Dermis microvascular lymphatic vessel endothelial cell (primary cell): ENCODE results near the gene C1QTNF7. TPM values are rescaled to one million over a fixed set of nuclear protein-coding genes. Genes with fewer than 3 reads are reported as not detected.

ENCODE experiments used
- DNase-seq, 2 donors: peaks; one replicate each; pipeline versions ENCODE4 v3.0.0 to v3.0.0-alpha.2; 2010; ENCODE audit warnings: low read depth in 2 of 2
- total RNA-seq: library from RNA; depleted of rRNA; stranded (reverse); fragments of >200 nt; gene quantifications from 2 replicates; pipeline ENCODE4 v1.2.1, GENCODE V29; 2014

The C1QTNF7 gene
- total RNA-seq, 1 donor from 2014 or later, result not detected

DNA sequence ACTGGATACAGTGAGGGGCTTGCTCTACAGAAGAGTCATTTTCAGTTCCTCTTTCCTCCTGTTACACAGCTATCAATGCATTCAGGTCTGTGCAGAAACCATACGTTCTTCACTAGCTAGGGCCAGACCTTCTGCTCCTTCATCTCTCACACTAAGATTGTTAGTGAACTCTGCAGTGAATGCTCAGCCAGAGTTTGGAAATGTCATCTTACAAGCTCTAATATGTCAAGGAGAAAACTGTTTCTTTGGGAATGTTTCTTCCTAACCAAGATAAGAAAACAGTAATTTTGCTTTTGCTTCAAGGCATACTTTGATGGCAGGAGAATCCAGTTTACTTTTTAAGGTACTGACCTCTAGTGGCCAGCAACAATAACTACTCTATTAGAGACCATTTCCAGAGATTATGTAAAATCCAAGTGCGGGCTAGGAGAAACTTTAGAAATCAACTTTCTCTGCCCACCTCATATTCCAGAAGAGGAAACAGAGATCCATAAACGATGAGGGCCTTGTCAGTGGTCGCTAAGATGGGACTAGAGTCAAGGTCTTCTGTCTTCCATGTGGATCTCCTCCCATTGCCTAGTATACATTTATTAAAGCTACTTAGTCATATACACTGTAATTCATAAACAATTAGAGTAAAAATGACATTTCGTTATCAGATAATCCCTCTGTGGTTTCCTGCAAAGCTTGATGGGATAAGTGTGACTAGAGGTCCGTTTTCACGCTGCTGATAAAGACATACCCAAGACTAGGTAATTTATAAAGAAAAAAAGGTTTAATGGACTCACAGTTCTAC, 29.8 kb downstream of the C1QTNF7 start:
- DNase-seq, result peak; percentile 12 to 33

DNA sequence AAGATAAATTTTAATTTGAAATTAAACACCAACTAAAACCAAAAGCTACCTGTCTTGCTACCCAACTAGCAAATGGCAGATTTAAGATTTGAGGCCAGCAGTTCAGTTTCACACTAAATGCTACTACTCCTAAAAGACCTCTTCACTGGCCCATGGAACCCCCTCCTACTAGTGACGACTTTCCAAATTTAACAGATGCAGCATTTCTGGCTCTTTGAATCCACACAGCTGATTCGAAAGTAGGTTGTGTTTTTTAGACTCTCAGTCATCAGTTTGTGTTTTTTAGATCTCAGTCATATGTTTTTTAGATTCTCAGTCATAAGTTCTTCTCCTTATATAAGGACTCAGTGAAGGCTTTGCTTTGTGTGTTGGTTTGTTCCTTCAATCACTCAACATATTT, 30.8 kb downstream of the C1QTNF7 start:
- DNase-seq, result no peak

DNA sequence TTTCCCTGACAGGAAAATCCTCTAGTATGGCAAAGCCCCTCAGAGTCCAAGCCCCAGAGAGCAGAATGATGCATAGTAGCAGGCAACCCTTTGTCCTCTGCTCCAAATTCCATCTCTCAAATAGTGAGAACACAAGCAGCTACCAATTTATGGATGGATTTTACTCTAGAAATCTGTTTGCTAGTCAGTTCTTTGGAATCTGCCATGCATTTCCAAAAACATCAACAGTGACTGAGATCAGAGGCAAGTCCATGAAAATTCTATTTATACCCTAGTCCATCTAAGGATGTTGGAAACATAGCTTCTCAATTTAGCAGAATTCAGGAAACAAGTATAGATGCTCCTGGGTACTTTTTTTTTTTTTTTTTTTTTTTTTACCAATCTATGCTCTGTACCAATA, 31.9 kb downstream of the C1QTNF7 start:
- no peak for DNase-seq

DNA sequence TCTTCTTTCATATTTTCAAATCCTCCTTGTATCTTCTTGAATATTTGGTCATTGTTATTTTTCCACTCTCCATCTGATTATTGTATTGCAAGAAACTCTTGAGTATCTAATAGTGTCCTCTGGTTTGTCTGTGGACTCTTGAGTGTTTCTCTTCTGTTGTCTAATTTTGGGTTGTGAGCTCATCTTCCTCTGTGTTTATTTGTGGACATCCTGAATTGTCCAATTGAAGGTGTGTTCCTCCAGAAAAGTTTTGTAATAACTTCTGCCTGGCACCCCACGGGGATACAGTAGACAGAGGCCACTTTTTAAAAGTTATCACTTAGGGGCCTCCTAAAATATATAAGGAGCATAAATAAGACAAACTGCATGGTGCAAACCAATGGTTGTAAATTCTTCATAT, 38.8 kb downstream of the C1QTNF7 start:
- no peak for DNase-seq

DNA sequence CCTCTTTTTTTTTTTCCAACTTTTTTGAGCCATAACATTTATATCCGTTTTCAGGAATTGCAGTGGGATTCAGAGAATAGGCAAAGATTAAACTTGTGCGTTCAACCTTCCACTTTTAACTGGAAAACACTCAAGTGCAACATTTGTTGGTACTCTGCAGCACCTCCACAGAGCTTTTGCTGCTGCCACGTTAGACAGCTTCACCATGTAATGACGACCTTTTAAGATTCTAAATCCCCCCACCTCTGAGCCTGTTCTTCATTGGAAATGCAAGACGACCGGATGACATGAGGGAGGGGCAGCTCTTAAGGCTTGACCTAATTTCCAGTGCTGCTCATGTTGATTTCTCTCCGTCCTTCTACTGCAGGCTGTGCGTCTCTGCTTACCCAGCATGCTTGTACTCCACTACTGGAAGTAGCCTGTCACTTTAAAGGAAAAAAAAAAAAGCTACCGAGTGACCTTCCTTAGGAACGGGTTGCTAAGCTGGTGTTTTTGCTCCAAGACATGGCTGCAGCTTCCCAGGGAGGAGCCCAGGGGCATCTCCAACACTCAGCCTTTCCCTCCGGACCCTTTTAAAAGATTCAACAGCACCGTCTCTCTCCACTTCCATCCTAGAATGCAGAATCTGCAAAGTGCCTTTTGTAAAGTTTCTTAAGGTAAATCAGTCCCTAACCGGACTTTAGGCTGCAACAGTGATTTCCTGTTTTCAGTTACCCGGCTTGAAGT, 41.7 kb downstream of the C1QTNF7 start, which contains the start of gene CC2D2A:
Gene CC2D2A, plus strand, starts transcription at position 481 of the 726 bp plus-strand sequence. CDS start 6,051 bp downstream, outside the sequence.
- DNase-seq, result peak in 1 of 2 donors; percentile 35

DNA sequence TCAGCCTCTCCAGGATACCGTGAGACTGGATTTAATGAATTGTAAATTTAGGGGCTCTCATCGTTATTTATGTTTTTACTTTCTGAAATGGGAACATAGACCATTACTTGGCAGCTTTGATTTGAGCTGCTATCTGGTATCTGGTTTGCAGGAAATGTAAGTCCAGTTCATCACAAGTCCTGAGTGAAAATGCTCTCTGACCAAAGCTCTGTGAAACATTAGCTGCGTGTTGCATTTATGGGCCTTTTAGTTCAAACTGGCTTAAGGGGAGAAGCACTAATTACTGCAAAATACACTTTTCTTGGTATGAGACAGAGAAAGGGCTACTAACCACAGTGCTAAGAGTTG, 42.3 kb downstream of the C1QTNF7 start:
- DNase-seq, result no peak

DNA sequence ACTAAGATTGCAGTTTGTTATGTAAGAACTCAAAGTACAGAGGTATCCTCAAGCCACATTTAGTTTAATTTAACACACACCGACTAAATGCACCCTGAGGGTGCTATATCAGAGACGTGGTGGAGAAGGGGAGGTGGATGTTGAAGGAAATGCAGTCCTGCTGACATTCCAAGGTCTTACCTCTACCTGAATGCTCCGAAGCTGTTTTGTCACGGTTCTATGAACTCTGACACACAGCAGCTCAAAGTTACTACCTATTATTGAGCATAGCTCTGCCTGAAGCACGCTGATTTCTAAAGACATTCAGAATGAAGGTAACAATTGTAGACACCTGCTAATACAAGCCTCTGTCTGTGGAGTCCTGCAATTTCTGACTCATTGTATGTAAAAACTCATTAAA, 48.6 kb downstream of the C1QTNF7 start:
- no peak for DNase-seq

DNA sequence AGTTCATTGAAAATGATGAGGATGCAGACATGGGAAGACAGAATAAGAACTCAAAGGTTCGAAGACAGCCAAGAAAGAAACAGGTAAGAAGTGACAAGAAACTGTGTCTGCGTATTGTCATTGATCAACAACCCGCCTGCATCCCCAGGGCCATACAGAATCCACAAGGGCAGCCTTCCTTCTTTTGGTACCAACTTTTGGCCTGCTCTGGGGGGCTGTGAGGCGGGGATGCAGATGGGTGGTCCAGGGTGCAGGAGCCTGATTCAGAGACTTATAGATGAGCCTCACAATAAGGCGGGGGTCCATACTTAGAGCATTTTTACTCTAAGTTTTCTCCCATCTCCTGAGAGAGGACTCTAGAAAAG, 50.9 kb downstream of the C1QTNF7 start:
- DNase-seq, result no peak

DNA sequence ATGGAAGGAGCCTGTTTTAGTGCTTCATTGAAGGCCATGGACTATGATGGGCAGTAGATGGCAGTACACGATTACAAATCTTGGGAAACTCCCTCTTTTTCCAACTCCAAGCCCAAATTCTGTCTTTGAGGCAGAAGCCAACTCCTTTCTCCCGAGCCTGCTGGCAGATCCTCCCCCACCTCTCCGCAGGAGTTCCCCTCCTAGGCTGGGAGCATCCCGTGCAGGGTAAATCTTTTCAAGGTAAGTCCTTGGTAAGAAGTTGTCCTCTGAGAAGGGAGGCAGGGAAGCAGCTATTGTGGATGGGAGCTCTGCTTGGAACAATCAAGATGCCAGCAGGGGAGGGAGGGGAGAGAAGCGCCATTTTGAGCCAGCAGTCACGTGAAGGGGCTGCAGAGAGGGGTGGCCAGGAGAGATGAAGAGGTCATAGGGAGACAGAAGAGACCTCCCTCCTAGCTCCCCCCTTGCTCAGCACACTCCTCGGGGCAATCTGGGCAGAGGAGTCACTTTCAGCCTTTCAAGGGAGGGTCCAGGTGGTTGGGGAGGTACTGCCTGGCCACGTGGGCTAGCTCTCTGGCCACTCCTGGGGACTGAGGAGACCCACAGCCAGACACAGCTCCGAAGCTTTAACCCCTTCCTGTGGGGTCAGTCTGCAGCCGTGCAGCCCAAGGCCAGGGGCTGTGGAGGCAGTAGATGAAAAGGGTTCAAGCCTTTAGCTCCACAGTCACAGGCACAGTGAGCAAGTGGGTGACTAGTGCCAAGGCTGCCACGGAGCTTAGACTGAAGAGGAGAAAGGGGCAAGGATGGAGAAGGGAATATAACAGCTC, 51.5 kb downstream of the C1QTNF7 start:
- peak; percentile 70 to 77 for DNase-seq

DNA sequence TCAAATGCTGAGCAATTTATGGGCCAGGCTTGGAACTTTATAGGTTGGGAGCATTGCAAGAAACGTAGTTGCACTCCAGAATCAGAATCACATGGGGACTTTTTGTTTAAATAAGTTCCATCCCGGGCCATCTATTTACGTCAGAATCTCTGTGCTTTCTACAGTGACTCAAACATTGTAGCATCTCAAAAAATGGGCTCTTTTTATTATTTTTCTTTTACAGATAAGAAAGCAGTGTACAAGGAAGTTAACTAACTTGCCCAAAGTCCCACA, 52.0 kb downstream of the C1QTNF7 start:
- DNase-seq, result no peak

DNA sequence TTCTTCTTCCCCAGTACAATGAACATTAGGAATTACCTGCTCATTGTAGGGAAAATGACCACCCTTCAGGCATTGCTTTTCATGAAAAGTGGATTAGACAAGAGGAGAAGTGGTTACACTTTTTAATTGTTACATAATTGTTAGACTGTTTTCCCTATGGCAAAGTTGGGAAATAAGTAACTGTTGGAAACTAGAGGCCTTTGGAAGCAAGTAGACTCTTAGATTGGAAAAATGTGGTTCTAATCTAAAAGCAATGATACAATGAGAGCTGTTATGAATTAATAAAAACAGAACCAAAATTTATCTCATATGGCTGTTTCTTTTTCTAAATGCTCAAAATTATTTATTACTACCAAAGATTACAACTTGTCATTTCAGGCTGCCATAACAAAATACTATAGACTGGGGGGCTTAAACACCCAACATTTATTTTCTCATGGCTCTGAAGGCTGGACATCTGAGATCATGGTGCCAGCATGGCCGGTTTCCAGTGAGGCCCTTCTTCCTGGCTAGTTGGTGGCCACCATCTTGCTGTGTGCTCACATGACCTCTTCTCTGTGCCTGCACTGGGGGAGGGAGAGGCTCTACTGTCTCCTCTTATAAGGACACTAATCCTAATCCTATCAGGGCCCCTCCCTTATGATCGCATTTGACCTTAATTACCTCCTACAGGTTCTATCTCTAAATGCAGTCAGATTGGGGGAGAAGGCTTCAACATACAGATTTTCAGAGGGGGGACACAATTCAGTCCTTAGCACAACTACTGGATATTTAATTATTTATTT, 54.3 kb downstream of the C1QTNF7 start:
- no peak for DNase-seq

DNA sequence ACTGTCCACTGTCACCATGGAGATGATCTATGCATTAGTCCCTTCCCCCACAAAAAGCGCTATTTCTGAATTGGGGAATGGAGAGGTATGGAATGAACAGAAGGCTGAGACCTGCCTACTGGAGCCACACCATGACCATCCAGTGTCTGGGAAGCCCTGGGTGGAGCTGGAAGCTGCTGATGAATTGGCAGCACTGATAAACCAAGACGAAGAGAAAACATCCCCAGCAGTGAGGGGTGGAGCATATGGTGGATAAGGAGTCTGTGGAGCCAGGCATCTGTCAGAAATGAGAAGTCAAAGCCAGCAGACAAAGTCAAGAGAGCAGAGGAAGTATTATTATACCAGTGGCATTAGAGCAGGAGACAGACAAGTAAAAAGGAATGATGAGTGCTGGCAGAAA, 55.0 kb downstream of the C1QTNF7 start:
- DNase-seq, result no peak

DNA sequence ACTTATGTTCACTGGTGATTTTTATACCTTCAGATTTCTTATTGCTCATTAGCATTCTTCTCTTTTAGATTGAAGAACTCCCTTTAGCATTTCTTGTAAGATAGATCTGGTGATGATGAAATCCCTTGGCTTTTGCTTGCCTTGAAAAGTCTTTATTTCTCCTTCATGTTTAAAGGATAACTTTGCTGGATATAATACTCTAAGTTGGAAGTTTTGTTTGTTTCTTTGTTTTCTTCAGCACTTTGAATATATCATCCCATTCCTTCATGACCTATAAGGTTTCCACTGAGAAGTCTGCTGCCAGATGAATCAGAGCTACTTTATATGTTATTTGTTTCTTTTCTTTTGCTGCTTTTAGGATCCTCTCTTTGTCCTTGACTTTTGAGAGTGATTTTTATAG, 60.3 kb downstream of the C1QTNF7 start:
- no peak for DNase-seq

DNA sequence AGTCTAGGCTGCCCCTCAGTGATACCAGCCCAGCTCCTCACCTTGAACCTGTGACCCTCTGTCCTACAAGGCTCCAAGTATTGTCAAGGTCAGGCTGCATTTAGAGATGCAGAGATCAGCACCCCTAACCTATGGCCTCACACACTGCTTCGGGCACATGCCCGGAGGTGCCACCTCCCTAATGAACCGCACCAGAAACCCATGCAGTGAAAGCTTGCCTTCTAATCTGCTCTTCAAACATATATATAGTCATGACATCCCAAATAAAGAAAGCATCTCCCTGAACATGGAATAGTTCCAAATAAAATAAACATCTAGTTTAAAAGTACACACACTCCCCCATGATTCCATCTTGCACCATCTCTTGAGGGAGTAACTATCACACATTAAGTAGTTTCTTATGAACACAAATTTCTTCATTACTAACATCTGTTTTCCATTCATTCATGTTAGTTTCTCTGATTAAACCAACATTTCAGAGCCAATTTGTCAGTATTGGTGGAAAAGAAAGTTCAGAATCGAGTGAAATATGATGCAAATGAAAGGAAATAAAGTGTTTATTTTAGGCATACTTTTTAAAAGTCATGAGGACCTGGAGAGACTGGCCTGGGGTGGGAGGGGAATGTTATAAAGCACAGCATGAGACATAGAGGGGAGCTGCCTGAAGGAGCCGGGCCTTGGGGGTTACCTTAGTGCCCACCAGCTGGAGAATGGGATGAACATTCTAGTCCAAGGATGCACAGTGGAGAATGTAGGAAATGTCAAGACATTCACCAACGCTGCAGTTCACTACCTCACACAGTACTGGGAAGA, 61.0 kb downstream of the C1QTNF7 start:
- no peak for DNase-seq

DNA sequence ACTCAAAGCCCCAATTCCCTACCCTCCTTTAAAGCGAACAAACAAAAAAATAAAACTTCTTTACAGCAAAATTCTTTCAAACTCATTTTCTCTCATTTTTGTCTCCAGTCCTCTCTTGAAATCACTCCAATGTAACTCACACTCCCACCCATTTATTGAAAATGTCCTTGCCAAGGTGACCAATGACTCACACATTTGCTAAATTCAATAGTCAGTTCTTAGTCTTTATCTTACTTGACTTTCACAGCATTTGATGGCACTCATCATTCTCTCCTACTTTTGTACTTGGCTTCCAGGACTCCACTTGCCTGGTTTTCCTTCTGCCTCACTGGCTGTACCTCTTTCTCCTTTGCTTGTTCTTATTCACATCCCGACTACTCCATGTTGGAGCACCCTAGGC, 61.7 kb downstream of the C1QTNF7 start:
- no peak for DNase-seq

DNA sequence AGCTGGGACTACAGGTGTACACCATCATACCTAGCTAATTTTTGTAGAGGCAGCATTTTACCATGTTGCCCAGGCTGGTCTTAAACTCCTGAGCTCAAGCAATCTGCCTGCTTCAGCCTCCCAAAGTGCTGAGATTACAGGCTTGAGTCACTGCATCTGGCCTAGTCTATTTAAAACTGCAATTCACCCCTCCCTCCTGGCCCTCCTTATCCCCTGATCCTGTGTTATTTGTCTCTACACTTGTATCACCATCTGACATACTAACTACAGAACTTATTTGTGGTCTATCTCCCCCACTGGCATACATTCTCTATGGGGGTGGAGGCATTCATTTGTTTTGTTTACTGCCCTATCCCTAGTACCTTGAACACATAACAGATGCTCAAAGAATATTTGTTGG, 65.6 kb downstream of the C1QTNF7 start:
- no peak for DNase-seq

DNA sequence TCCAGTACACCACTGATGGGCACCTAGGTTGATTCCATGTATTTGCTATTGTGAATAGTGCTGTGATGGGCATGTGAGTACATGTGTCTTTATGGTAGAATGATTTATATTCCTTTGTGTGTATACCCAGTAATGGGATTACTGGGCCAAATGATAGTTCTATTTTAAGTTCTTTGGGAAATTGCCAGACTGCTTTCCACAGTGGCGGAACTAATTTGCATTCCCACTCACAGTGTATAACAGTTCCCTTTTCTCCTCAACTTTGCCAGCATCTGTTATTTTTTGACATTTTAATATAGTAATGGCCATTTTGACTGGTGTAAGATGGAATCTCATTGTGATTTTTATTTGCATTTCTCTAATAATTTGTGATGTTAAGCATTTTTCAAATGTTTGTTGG, 67.8 kb downstream of the C1QTNF7 start:
- no peak for DNase-seq
